CD4-positive, alpha-beta T cell treated with Interleukin-2 at 100 ng/mL for 4 hours (primary cell): Measurements from ENCODE around the gene SCAF8.
"Not testable (repeated sequence)": the region's sequence is repeated elsewhere in the genome, so short reads cannot be mapped to it uniquely, and the experiment has no call there.

Experiments
- DNase-seq: peaks from one replicate; pipeline ENCODE4 v3.0.0-alpha.2; 2020; ENCODE audit warnings: low spot score

Gene SCAF8

GRCh38 chr6:154733183-154733625, at the start of gene SCAF8:
Gene SCAF8 (plus strand): TSS chr6:154733416. CDS start chr6:154733901, 485 bp downstream.
- peak; percentile 85 for DNase-seq

GRCh38 chr6:154683756-154684523, 49.3 kb upstream of the SCAF8 start:
- peak; percentile 7 for DNase-seq

- DNase-seq: no peak
Observed at GRCh38 chr6:154686162-154686561, 47.1 kb upstream of the SCAF8 start.

- DNase-seq: no peak
Observed at GRCh38 chr6:154689493-154690255, 43.5 kb upstream of the SCAF8 start.

- no peak for DNase-seq
Observed at GRCh38 chr6:154690857-154691256, 42.4 kb upstream of the SCAF8 start.

- DNase-seq: no peak
Observed at GRCh38 chr6:154696661-154697060, 36.6 kb upstream of the SCAF8 start.

GRCh38 chr6:154703124-154703523, 30.1 kb upstream of the SCAF8 start:
- DNase-seq: no peak

- peak; percentile 8 for DNase-seq
Observed at GRCh38 chr6:154705471-154706113, 27.6 kb upstream of the SCAF8 start.

- DNase-seq: no peak
Observed at GRCh38 chr6:154706389-154706788, 26.8 kb upstream of the SCAF8 start.

GRCh38 chr6:154709621-154710020, 23.6 kb upstream of the SCAF8 start:
- no peak for DNase-seq

- no peak for DNase-seq
Observed at GRCh38 chr6:154710689-154711088, 22.5 kb upstream of the SCAF8 start.

- DNase-seq: no peak
Observed at GRCh38 chr6:154715446-154715845, 17.8 kb upstream of the SCAF8 start.

- DNase-seq: not testable (repeated sequence)
Observed at GRCh38 chr6:154716350-154716749, 16.9 kb upstream of the SCAF8 start.

GRCh38 chr6:154719433-154719832, 13.8 kb upstream of the SCAF8 start:
- no peak for DNase-seq

- no peak for DNase-seq
Observed at GRCh38 chr6:154719854-154720253, 13.4 kb upstream of the SCAF8 start.

GRCh38 chr6:154721460-154721859, 11.8 kb upstream of the SCAF8 start:
- DNase-seq: no peak

- DNase-seq: no peak
Observed at GRCh38 chr6:154726887-154727286, 6.3 kb upstream of the SCAF8 start.

- DNase-seq: no peak
Observed at GRCh38 chr6:154731296-154732218, 1.7 kb upstream of the SCAF8 start.

GRCh38 chr6:154732538-154733182, 556 bp upstream of the SCAF8 start:
- no peak for DNase-seq

- DNase-seq: peak; percentile 91
Observed at GRCh38 chr6:154733626-154734382, 588 bp downstream of the SCAF8 start.
